ENCODE results near the gene LRCH4. TPM values are rescaled to one million over a fixed set of nuclear protein-coding genes. Genes with fewer than 3 reads are reported as not detected.

Gene LRCH4
- total RNA-seq, 2 donors from 2014 or later, result 99.8 to 131 TPM

DNA sequence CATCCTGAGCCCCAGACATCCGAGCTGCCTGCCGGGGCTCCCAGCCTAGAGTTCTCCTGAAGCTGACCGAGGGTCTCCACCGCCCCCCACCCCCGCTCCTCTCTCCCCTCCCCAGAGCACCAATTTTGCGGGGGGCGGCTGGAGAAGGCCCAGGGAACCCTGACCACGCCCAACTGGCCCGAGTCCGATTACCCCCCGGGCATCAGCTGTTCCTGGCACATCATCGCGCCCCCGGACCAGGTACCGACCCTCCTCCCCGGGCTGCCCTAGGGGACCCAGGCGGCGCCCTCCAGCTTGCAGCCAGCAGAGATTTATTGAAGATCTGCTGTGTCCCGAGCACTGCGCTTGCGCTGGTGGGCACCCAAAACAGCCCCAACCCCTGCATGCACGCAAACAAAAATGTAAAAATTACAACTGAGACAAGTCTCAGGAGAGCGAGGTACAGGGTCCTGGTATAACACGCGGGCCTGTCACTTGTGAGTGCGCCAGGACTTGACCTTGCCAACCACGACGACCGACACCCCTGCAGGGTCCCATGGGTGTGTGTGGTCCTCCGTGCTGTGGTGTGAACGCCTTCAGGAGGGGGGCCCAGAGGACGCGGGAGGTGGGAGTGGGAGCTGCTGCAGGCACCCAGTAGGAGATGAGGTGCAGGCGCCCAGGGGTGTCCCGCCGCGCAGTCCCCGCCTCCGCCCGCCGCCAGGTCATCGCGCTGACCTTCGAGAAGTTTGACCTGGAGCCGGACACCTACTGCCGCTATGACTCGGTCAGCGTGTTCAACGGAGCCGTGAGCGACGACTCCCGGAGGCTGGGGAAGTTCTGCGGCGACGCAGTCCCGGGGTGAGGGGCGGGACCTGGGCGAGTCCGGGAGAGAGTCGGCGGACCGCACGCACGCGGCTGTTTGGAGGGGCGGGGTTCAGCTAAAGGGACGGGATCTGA is 19.3 kb upstream of the LRCH4 start:
- ATAC-seq (ENCODE audit: insufficient number of reproducible peaks, low FRiP score, low read depth), result no peak
- Histone ChIP-seq H3K36me3 (no peaks in the 10 kb centered on the region), H3K27ac (peak overlapping the region; percentile 56 to 94), H3K4me3 (peak overlapping the region; percentile 96), H3K9me3 (no peaks in the 10 kb centered on the region), H3K4me1 (ENCODE audit: control insufficient read depth in 1 of 2, low read depth in 2 of 2) (peaks cover 11 to 31% of the 10 kb centered on the region in 2 donors), H3K27me3 (replicated peaks; ENCODE audit: insufficient read depth) (no peaks in the 10 kb centered on the region)
- DNase-seq (ENCODE audit: low spot score), result no peak
- TF ChIP-seq, protein P1, sequence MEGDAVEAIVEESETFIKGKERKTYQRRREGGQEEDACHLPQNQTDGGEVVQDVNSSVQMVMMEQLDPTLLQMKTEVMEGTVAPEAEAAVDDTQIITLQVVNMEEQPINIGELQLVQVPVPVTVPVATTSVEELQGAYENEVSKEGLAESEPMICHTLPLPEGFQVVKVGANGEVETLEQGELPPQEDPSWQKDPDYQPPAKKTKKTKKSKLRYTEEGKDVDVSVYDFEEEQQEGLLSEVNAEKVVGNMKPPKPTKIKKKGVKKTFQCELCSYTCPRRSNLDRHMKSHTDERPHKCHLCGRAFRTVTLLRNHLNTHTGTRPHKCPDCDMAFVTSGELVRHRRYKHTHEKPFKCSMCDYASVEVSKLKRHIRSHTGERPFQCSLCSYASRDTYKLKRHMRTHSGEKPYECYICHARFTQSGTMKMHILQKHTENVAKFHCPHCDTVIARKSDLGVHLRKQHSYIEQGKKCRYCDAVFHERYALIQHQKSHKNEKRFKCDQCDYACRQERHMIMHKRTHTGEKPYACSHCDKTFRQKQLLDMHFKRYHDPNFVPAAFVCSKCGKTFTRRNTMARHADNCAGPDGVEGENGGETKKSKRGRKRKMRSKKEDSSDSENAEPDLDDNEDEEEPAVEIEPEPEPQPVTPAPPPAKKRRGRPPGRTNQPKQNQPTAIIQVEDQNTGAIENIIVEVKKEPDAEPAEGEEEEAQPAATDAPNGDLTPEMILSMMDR (IDR thresholded peaks at IDR 0.05), result no peak

DNA sequence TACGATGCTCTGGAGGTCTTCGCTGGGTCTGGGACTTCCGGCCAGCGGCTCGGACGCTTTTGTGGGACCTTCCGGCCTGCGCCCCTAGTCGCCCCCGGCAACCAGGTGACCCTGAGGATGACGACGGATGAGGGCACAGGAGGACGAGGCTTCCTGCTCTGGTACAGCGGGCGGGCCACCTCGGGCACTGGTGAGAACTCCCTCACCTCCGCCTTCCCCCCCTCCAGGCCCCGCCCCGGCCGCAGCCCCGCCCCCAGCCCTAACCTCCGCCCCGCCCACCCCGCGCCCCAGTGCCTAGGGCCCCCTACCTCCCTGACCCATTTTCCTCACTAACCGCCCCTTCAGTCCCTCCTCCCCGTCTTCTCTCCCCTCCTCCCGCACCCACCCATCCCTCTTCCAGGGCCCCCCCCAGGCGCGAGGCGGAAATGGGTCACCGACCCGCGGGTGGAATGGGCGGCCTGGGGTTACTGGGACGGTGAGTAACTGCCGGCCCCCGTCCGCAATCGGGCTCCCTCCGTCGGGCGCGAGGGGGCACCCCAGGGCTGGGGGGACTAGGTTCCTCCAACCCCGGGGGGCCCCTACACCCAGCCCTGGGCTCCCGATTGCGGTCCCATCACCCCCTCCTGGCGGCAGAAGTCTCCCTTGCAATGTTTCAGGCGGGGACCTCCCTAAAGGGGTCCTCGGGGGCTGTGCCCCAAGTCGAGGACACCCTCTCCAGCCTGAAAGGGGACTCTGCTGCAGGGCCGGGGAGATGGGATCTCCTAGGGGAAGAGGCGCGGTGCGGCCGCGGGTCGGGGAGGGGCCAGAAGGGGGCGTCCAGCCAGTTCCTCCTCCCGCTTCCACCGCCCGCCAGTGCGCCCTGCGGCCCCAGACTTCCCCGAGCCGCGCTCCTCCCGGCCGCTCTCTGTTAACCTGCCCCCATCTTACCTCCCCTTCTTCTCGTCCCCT is 18.4 kb upstream of the LRCH4 start:
- TF ChIP-seq, protein P1 (IDR thresholded peaks at IDR 0.05), result peak; percentile 43
- no peaks in the 10 kb centered on the region for H3K36me3 ChIP-seq
- peaks cover 11 to 31% of the 10 kb centered on the region in 2 donors for H3K4me1 ChIP-seq (ENCODE audit: control insufficient read depth in 1 of 2, low read depth in 2 of 2)
- no peak for DNase-seq (ENCODE audit: low spot score)
- peak overlapping the region; percentile 96 for H3K4me3 ChIP-seq
- peak; percentile 52 for ATAC-seq (ENCODE audit: insufficient number of reproducible peaks, low FRiP score, low read depth)
- no peaks in the 10 kb centered on the region for H3K27me3 ChIP-seq (replicated peaks; ENCODE audit: insufficient read depth)
- H3K9me3 ChIP-seq, result no peaks in the 10 kb centered on the region
- H3K27ac ChIP-seq, result peak overlapping the region; percentile 92 to 94

- no peak for DNase-seq (ENCODE audit: low spot score)
- TF ChIP-seq, protein P1 (IDR thresholded peaks at IDR 0.05), result no peak
- Histone ChIP-seq H3K27me3 (replicated peaks; ENCODE audit: insufficient read depth) (no peaks in the 10 kb centered on the region), H3K4me1 (ENCODE audit: control insufficient read depth in 1 of 2, low read depth in 2 of 2) (peaks cover 11 to 31% of the 10 kb centered on the region in 2 donors), H3K36me3 (no peaks in the 10 kb centered on the region), H3K27ac (peak overlapping the region; percentile 92 to 94), H3K9me3 (no peaks in the 10 kb centered on the region), H3K4me3 (peak overlapping the region; percentile 96)
- no peak for ATAC-seq (ENCODE audit: insufficient number of reproducible peaks, low FRiP score, low read depth)
Observed at GRCh38 chr7:100603726-100604027, 17.7 kb upstream of the LRCH4 start.

DNA sequence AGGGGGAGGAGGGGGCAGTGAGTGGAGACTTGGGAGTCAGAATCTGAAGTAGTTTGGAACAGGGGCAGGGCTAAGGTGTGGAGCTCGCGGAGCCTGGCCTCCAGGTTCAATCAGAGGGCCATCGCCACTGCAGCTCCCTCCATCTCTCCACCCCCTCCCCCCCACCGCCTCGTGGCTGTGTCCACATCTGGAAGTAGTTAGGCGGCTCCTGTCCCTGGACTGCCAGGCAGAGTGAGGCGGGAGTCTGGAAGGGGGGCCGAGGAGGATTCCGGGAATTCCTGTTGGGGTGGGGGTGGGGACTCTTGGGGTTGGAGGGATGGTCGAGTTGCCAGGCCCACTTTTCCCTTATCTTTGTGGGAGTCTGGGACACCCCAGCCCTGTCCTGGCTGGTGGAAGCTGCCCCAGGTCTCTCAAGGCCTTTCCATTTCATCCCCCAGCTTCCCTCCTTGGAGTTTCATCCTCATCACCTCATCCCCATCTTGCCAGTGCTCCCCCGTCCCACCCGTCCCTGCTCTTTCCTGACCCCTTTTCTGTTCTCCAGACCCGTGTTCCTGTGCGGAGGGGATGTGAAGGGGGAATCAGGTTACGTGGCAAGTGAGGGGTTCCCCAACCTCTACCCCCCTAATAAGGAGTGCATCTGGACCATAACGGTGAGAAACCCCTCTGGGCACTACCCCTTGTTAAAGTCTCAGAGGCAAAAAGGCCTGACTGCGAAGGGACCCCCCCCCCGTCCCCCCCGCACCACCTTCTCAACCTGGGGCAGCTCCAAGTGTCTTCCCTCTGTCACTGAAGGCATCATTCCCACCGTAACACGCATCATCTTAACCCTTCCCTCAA is 17.2 kb upstream of the LRCH4 start:
- H3K4me1 ChIP-seq (ENCODE audit: control insufficient read depth in 1 of 2, low read depth in 2 of 2), result peaks cover 11 to 31% of the 10 kb centered on the region in 2 donors
- H3K36me3 ChIP-seq, result no peaks in the 10 kb centered on the region
- TF ChIP-seq, protein P1 (IDR thresholded peaks at IDR 0.05), result no peak
- peak overlapping the region; percentile 92 to 94 for H3K27ac ChIP-seq
- H3K27me3 ChIP-seq (replicated peaks; ENCODE audit: insufficient read depth), result no peaks in the 10 kb centered on the region
- ATAC-seq (ENCODE audit: insufficient number of reproducible peaks, low FRiP score, low read depth) (no peak), DNase-seq (ENCODE audit: low spot score) (no peak)
- peak overlapping the region; percentile 96 for H3K4me3 ChIP-seq
- no peaks in the 10 kb centered on the region for H3K9me3 ChIP-seq
